T47D (cell line): Measurements from ENCODE around the gene ARCN1.

Source experiments
- DNase-seq, 2 experiments: peaks; one replicate each; pipeline versions ENCODE4 v3.0.0 to v3.0.0-alpha.2; 2011 to 2012; ENCODE audit warnings: low read depth in 1 of 2, low spot score in 1 of 2
- JUND ChIP-seq: IDR thresholded peaks from 2 replicates; pipeline ENCODE4 v1.6.1; 2012; ENCODE audit warnings: low read depth
- in situ Hi-C: cut with HindIII; loops from 2 replicates; pipeline ENCODE4 v1.10.0; 2016; ENCODE audit warnings: low sequenced_read_pairs, low pct_unique_long_range_greater_than_20kb

The ARCN1 gene

GRCh38 chr11:118612378-118612777 is 40.2 kb downstream of the ARCN1 start:
- in situ Hi-C loops = no loop called here
- TF ChIP-seq JUND = no peak
- no peak for DNase-seq

GRCh38 chr11:118614511-118614910 is 42.3 kb downstream of the ARCN1 start:
- DNase-seq = no peak
- in situ Hi-C loops = no loop called here
- TF ChIP-seq JUND = no peak

GRCh38 chr11:118615282-118615975 is 43.2 kb downstream of the ARCN1 start:
- in situ Hi-C loops = no loop called here
- TF ChIP-seq JUND = no peak
- DNase-seq = no peak

GRCh38 chr11:118615976-118616371 is 43.8 kb downstream of the ARCN1 start:
- in situ Hi-C loops = no loop called here

GRCh38 chr11:118618115-118618990 is 46.1 kb downstream of the ARCN1 start:
- in situ Hi-C loops = no loop called here
- no peak for TF ChIP-seq JUND
- no peak for DNase-seq

More at GRCh38 chr11:118615976-118616371, 43.8 kb downstream of the ARCN1 start:
- DNase-seq = no peak
- TF ChIP-seq JUND = no peak

- no peak for TF ChIP-seq JUND
- DNase-seq = no peak
- in situ Hi-C loops = no loop called here
These were observed 46.8 kb downstream of the ARCN1 start for GRCh38 chr11:118618991-118619375.

GRCh38 chr11:118619444-118620197 is 47.4 kb downstream of the ARCN1 start:
- DNase-seq = no peak
- in situ Hi-C loops = no loop called here
- TF ChIP-seq JUND = no peak

GRCh38 chr11:118620529-118621070 is 48.4 kb downstream of the ARCN1 start:
- no peak for TF ChIP-seq JUND
- in situ Hi-C loops = no loop called here
- DNase-seq = no peak

- peak; percentile 79 to 96 for DNase-seq
- no peak for TF ChIP-seq JUND
- in situ Hi-C loops = no loop called here
These were observed 49.0 kb downstream of the ARCN1 start for GRCh38 chr11:118621071-118621783.

GRCh38 chr11:118621784-118622375 is 49.7 kb downstream of the ARCN1 start:
- no peak for TF ChIP-seq JUND
- in situ Hi-C loops = no loop called here
- DNase-seq = peak in 1 of 2 experiments; percentile 24

GRCh38 chr11:118622376-118623268 is 50.4 kb downstream of the ARCN1 start:
- TF ChIP-seq JUND = no peak
- in situ Hi-C loops = no loop called here
- peak; percentile 69 to 95 for DNase-seq
